B cell (primary cell): Measurements from ENCODE around the gene SRP19. TPM values are rescaled to one million over a fixed set of nuclear protein-coding genes. Genes with fewer than 3 reads are reported as not detected.

Source experiments
- ATAC-seq: fragments of 200-7000 bp; cut with Tn5 transposase; one replicate; pipeline ENCODE4 v1.10.0; 2021; ENCODE audit warnings: low read depth, mild to moderate bottlenecking, moderate number of reproducible peaks, moderate library complexity
- CTCF ChIA-PET: fragments of 350-600 bp; sonication (Branson Sonifier 250); formaldehyde crosslinking; loops from one replicate; lab custom pipeline; 2021; ENCODE audit warnings: antibody characterized with exemption, inconsistent platforms; lab: Charles Lee
- POLR2A ChIA-PET: fragments of 350-600 bp; sonication (Branson Sonifier 250); formaldehyde crosslinking; loops from one replicate; lab custom pipeline; 2021; ENCODE audit warnings: antibody characterized with exemption; lab: Charles Lee
- DNase-seq: peaks from one replicate; pipeline ENCODE4 v3.0.0; 2013
- H2AFZ ChIP-seq: 2 replicates; pipeline ENCODE4 v1.6.1; 2012; ENCODE audit warnings: mild to moderate bottlenecking, low read depth, low read length; ENCODE audit not compliant: insufficient read depth, poor library complexity, severe bottlenecking
- H3K27ac ChIP-seq, 2 donors: 1 replicate in 1 of 2; 2 replicates in 1 of 2; pipeline ENCODE4 v1.5.1; 2012 to 2013; ENCODE audit warnings: low read length in 2 of 2, mild to moderate bottlenecking in 2 of 2, moderate library complexity in 1 of 2
- H3K27me3 ChIP-seq, 4 experiments: fragments of 200-600 bp in 1 of 4; sonication (generic) in 1 of 4; replicated peaks in 1 of 4; 1 replicate in 2 of 4; 2 replicates in 2 of 4; pipeline versions ENCODE4 v1.6.1 to v1.7.0; 2013 to 2016; ENCODE audit warnings: low read length in 3 of 4, mild to moderate bottlenecking in 2 of 4, mixed read lengths in 1 of 4, moderate library complexity in 1 of 4; ENCODE audit not compliant: insufficient read depth in 4 of 4, control insufficient read depth in 3 of 4; ENCODE audit errors: control extremely low read depth in 1 of 4
- H3K36me3 ChIP-seq, 2 experiments: replicated peaks in 1 of 2; 1 replicate in 1 of 2; 2 replicates in 1 of 2; pipeline versions ENCODE4 v1.6.1 to v1.7.1; 2013; ENCODE audit warnings: low read length in 1 of 2; ENCODE audit not compliant: insufficient read depth in 2 of 2, control insufficient read depth in 1 of 2; ENCODE audit errors: control extremely low read depth in 1 of 2, extremely low read depth in 1 of 2
- H3K4me1 ChIP-seq, 2 donors: fragments of 200-600 bp in 1 of 2; sonication (generic) in 1 of 2; 1 replicate in 1 of 2; 2 replicates in 1 of 2; pipeline versions ENCODE4 v1.5.1 to v1.6.1; 2013 to 2017; ENCODE audit warnings: low read length in 2 of 2; ENCODE audit not compliant: control insufficient read depth in 2 of 2, insufficient read depth in 2 of 2
- H3K4me2 ChIP-seq: replicated peaks from 2 replicates; pipeline ENCODE3; 2012; ENCODE audit warnings: mild to moderate bottlenecking, low read depth, low read length; ENCODE audit not compliant: poor library complexity, severe bottlenecking
- H3K4me3 ChIP-seq, 5 experiments: fragments of 200-600 bp in 1 of 5; sonication (generic) in 1 of 5; 1 replicate in 3 of 5; 2 replicates in 2 of 5; pipeline versions ENCODE4 v1.5.1 to v1.7.0; 2011 to 2016; ENCODE audit warnings: low read length in 4 of 5, mild to moderate bottlenecking in 4 of 5, low read depth in 2 of 5, control low read depth in 1 of 5, moderate library complexity in 1 of 5; ENCODE audit not compliant: insufficient read depth in 1 of 5; ENCODE audit errors: control extremely low read depth in 1 of 5, extremely low read depth in 1 of 5
- H3K79me2 ChIP-seq: fragments of 200-600 bp; sonication (generic); one replicate; pipeline ENCODE4 v1.6.0; 2016; ENCODE audit warnings: low read length; ENCODE audit not compliant: control insufficient read depth, insufficient read depth
- H3K9ac ChIP-seq: fragments of 200-600 bp; sonication (generic); 2 replicates; pipeline ENCODE4 v1.6.1; 2017; ENCODE audit warnings: mild to moderate bottlenecking, low read length, moderate library complexity
- H3K9me3 ChIP-seq, 3 donors: one replicate each; pipeline versions ENCODE4 v1.6.1 to v1.7.1; 2013; ENCODE audit warnings: low read length in 2 of 3; ENCODE audit not compliant: control insufficient read depth in 2 of 3, insufficient read depth in 1 of 3; ENCODE audit errors: control extremely low read depth in 1 of 3
- H4K20me1 ChIP-seq: 2 replicates; pipeline ENCODE4 v1.6.0; 2012; ENCODE audit warnings: mild to moderate bottlenecking, low read length; ENCODE audit not compliant: insufficient read depth, control insufficient read depth, poor library complexity, severe bottlenecking
- H3K27ac Mint-ChIP-seq: one replicate; pipeline ENCODE4 v1.8.0; 2021; ENCODE audit warnings: mixed read lengths
- H3K27me3 Mint-ChIP-seq: one replicate; pipeline ENCODE4 v1.8.0; 2021; ENCODE audit warnings: mixed read lengths
- H3K4me1 Mint-ChIP-seq: one replicate; pipeline ENCODE4 v1.8.0; 2021; ENCODE audit warnings: mixed read lengths
- H3K4me3 Mint-ChIP-seq: one replicate; pipeline ENCODE4 v1.8.0; 2021; ENCODE audit warnings: mixed read lengths
- H3K9me3 Mint-ChIP-seq: one replicate; pipeline ENCODE4 v1.8.0; 2022; ENCODE audit warnings: mixed read lengths; ENCODE audit not compliant: insufficient read depth
- CTCF ChIP-seq: fragments of 200-600 bp; IDR thresholded peaks from one replicate; pipeline ENCODE4 v1.8.0; 2022; ENCODE audit warnings: antibody characterized with exemption, mild to moderate bottlenecking
- EZH2 ChIP-seq: IDR thresholded peaks from 2 replicates; pipeline ENCODE4 v1.6.1; 2012; ENCODE audit warnings: borderline replicate concordance, low read depth, mild to moderate bottlenecking, moderate library complexity, low read length; ENCODE audit not compliant: insufficient read depth, poor library complexity, severe bottlenecking
- WGBS: methylation state at CpG from one replicate; pipeline ENCODE4 v1.1.5; 2013; ENCODE audit warnings: missing lambda C conversion rate; ENCODE audit not compliant: insufficient coverage; 5-methylcytosine and 5-hydroxymethylcytosine counted together
- intact Hi-C: fragments of 100-400 bp; cut with micrococcal nuclease; formaldehyde crosslinking; loops from one replicate; pipeline ENCODE4 v1.10.0; 2022
- polyA plus RNA-seq: library from polyadenylated mRNA; depleted of rRNA; stranded (reverse); fragments of >200 nt; gene quantifications from 2 replicates; pipeline ENCODE4 v1.2.3, GENCODE V29; 2012
- total RNA-seq, 2 donors: library from RNA; stranded (reverse); fragments of 120-200 nt in 1 of 2; gene quantifications; 1 replicate in 1 of 2; 2 replicates in 1 of 2; pipeline versions ENCODE4 v1.2.3 to v1.2.4, GENCODE V29; 2013 to 2022

Gene SRP19
- total and polyA plus RNA-seq, 2 donors (not counting 1 experiment from before 2014, with no cell fraction given) = 17.7 to 41.5 TPM

GRCh38 chr5:112820246-112820645 is 40.8 kb upstream of the SRP19 start:
- H2AFZ ChIP-seq = no peak overlapping the region
- no peak overlapping the region for H3K4me3 ChIP-seq
- no peaks in the 10 kb centered on the region for H3K27me3 ChIP-seq
- peaks cover 0 to 50% of the 10 kb centered on the region in 2 experiments for H3K36me3 ChIP-seq
- peaks cover 17% of the 10 kb centered on the region for H3K4me1 Mint-ChIP-seq
- H3K9me3 ChIP-seq = no peaks in the 10 kb centered on the region
- no peaks in the 10 kb centered on the region for H3K79me2 ChIP-seq
- H3K4me3 Mint-ChIP-seq = no peak overlapping the region
- POLR2A ChIA-PET = no interaction called here
- DNase-seq = no peak
- no peak overlapping the region for H3K9ac ChIP-seq
- H3K4me2 ChIP-seq = no peak overlapping the region
- H3K9me3 Mint-ChIP-seq = no peaks in the 10 kb centered on the region
- H3K27me3 Mint-ChIP-seq = no peaks in the 10 kb centered on the region
- intact Hi-C loops = loop anchor here (5.0 kb wide), 1 partner anchor 33 kb away; no protein-coding TSS in a partner anchor
- no peak overlapping the region for H3K27ac ChIP-seq
- ATAC-seq = no peak
- no peak overlapping the region for H3K27ac Mint-ChIP-seq
- H3K4me1 ChIP-seq = peaks cover 0 to 5% of the 10 kb centered on the region in 2 donors
- H4K20me1 ChIP-seq = no peaks in the 10 kb centered on the region
- no CpG with 5 or more reads among the region's 1 CpG for WGBS
- CTCF ChIA-PET = no interaction called here
- TF ChIP-seq EZH2 = no peak
- no peak for TF ChIP-seq CTCF

- TF ChIP-seq CTCF = no peak
- TF ChIP-seq EZH2 = no peak
- Histone ChIP-seq H4K20me1 (no peaks in the 10 kb centered on the region), H3K27ac (no peak overlapping the region), H3K4me3 (no peak overlapping the region), H3K79me2 (no peaks in the 10 kb centered on the region), H3K4me1 (peaks cover 0 to 5% of the 10 kb centered on the region in 2 donors), H3K36me3 (peaks cover 4 to 53% of the 10 kb centered on the region in 2 experiments), H3K4me2 (no peak overlapping the region), H3K9me3 (no peaks in the 10 kb centered on the region), H3K27me3 (no peaks in the 10 kb centered on the region), H3K9ac (no peak overlapping the region), H2AFZ (no peak overlapping the region)
- H3K4me3 Mint-ChIP-seq = no peak overlapping the region
- no peaks in the 10 kb centered on the region for H3K27me3 Mint-ChIP-seq
- POLR2A ChIA-PET = no interaction called here
- DNase-seq (no peak), ATAC-seq (no peak)
- no peaks in the 10 kb centered on the region for H3K9me3 Mint-ChIP-seq
- no peak overlapping the region for H3K27ac Mint-ChIP-seq
- peaks cover 17% of the 10 kb centered on the region for H3K4me1 Mint-ChIP-seq
- intact Hi-C loops = loop anchor here (5.0 kb wide), 1 partner anchor 35 kb away; no protein-coding TSS in a partner anchor
- WGBS = 50% methylated on average over 2 of the region's 4 CpGs
- CTCF ChIA-PET = interaction anchor here (0.6 kb wide), 1 partner anchor 171 kb away, joined by 3 read pairs; no protein-coding TSS in a partner anchor
These were observed 38.6 kb upstream of the SRP19 start for GRCh38 chr5:112822456-112822855.
